ENCODE results near the gene PRICKLE4. TPM values are rescaled to one million over a fixed set of nuclear protein-coding genes. Genes with fewer than 3 reads are reported as not detected.
"Not testable (repeated sequence)": the region's sequence is repeated elsewhere in the genome, so short reads cannot be mapped to it uniquely, and the experiment has no call there.

The PRICKLE4 gene
- total RNA-seq, 4 donors from 2014 or later, result 5.1 to 11.4 (median 10.8) TPM

- 82 to 90% methylated on average over 7 of the region's 7 CpGs for WGBS, 2 donors
- Histone ChIP-seq H3K36me3 (peaks cover 0 to 53% (median 3%) of the 10 kb centered on the region in 3 donors), H3K27me3 (no peaks in the 10 kb centered on the region), H3K4me1 (no peaks in the 10 kb centered on the region), H3K27ac (no peak overlapping the region), H3K9me3 (no peaks in the 10 kb centered on the region), H3K4me3 (no peak overlapping the region)
- TF ChIP-seq POLR2A (IDR thresholded peaks at IDR 0.05) (no peak), CTCF (IDR thresholded peaks at IDR 0.05) (no peak)
- DNase-seq, result no peak
- intact Hi-C loops (cut with DNase I), result loop anchor here (10.0 kb wide), 1 partner anchor 126 kb away; the partner anchor contains the start of genes BYSL and MED20
These were observed 18.4 kb downstream of the PRICKLE4 start for GRCh38 chr6:41798901-41799558.

- WGBS, 2 donors, result 78 to 100% methylated on average over 1 to 2 of the region's 2 CpGs
- DNase-seq, result no peak
- Histone ChIP-seq H3K36me3 (peaks cover 0 to 50% (median 3%) of the 10 kb centered on the region in 3 donors), H3K27me3 (no peaks in the 10 kb centered on the region), H3K4me1 (no peaks in the 10 kb centered on the region), H3K9me3 (no peaks in the 10 kb centered on the region), H3K27ac (no peak overlapping the region), H3K4me3 (no peak overlapping the region)
- TF ChIP-seq CTCF (IDR thresholded peaks at IDR 0.05), result no peak
- TF ChIP-seq POLR2A (IDR thresholded peaks at IDR 0.05), result no peak
- intact Hi-C loops (cut with DNase I), result loop anchor here (10.0 kb wide), 1 partner anchor 125 kb away; the partner anchor contains the start of genes BYSL and MED20
These were observed 19.0 kb downstream of the PRICKLE4 start for GRCh38 chr6:41799559-41799911.

- no peaks in the 10 kb centered on the region for H3K9me3 ChIP-seq
- intact Hi-C loops (cut with DNase I), result no loop called here
- H3K4me3 ChIP-seq, result no peak overlapping the region
- H3K36me3 ChIP-seq, result peaks cover 4 to 43% (median 6%) of the 10 kb centered on the region in 3 donors
- H3K27ac ChIP-seq, result no peak overlapping the region
- H3K27me3 ChIP-seq, result no peaks in the 10 kb centered on the region
- no peaks in the 10 kb centered on the region for H3K4me1 ChIP-seq
- no peak for TF ChIP-seq POLR2A (IDR thresholded peaks at IDR 0.05)
- TF ChIP-seq CTCF (IDR thresholded peaks at IDR 0.05), result peak in 2 of 6 experiments; percentile 10 to 49
- no peak for DNase-seq
- WGBS, 2 donors, result 69 to 70% methylated on average over 2 of the region's 2 CpGs
These were observed 20.8 kb downstream of the PRICKLE4 start for GRCh38 chr6:41801380-41801779.

GRCh38 chr6:41805830-41806774 lies 25.5 kb downstream of the PRICKLE4 start:
- intact Hi-C loops (cut with DNase I), result no loop called here
- TF ChIP-seq CTCF (IDR thresholded peaks at IDR 0.05), result no peak
- no peak for TF ChIP-seq POLR2A (IDR thresholded peaks at IDR 0.05)
- DNase-seq, result no peak
- no peaks in the 10 kb centered on the region for H3K27me3 ChIP-seq
- H3K4me1 ChIP-seq, result no peaks in the 10 kb centered on the region
- H3K36me3 ChIP-seq, result peaks cover 6 to 14% (median 8%) of the 10 kb centered on the region in 3 donors
- H3K9me3 ChIP-seq, result no peaks in the 10 kb centered on the region
- WGBS, 2 donors, result 90 to 95% methylated on average over 18 to 61 of the region's 74 CpGs
- H3K27ac ChIP-seq, result no peak overlapping the region
- H3K4me3 ChIP-seq, result no peak overlapping the region

- Histone ChIP-seq H3K27ac (no peak overlapping the region), H3K36me3 (peaks cover 4 to 6% (median 5%) of the 10 kb centered on the region in 3 donors), H3K4me3 (no peak overlapping the region), H3K9me3 (no peaks in the 10 kb centered on the region), H3K4me1 (no peaks in the 10 kb centered on the region), H3K27me3 (no peaks in the 10 kb centered on the region)
- TF ChIP-seq POLR2A (IDR thresholded peaks at IDR 0.05) (no peak), CTCF (IDR thresholded peaks at IDR 0.05) (no peak)
- intact Hi-C loops (cut with DNase I), result no loop called here
- no peak for DNase-seq
- 89 to 91% methylated on average over 3 of the region's 3 CpGs for WGBS, 2 donors
These were observed 30.5 kb downstream of the PRICKLE4 start for GRCh38 chr6:41811095-41811494.

- intact Hi-C loops (cut with DNase I); H3K9me3 ChIP-seq: not testable (repeated sequence)
- 92 to 94% methylated on average over 12 to 13 of the region's 13 CpGs for WGBS, 2 donors
These were observed 31.4 kb downstream of the PRICKLE4 start for GRCh38 chr6:41811946-41812345.

More at GRCh38 chr6:41811946-41812345, 31.4 kb downstream of the PRICKLE4 start:
- not testable (repeated sequence) for H3K27ac ChIP-seq, H3K4me3 ChIP-seq, H3K27me3 ChIP-seq, DNase-seq, H3K36me3 ChIP-seq, H3K4me1 ChIP-seq

Measured in esophagus squamous epithelium (tissue), 5 donors.